Activated T-helper 1 cell treated with anti-CD3 and anti-CD28 coated beads, Interleukin-12 subunit alpha, Interleukin-12 subunit beta, Interleukin-2, Interleukin-4 antibody, amounts not matched to agents 30 ng/mL and 10 ng/mL and 1 ng/mL, durations not matched to agents 14 hours and 24 hours and 36 hours (primary cell): ENCODE results near the gene ARHGEF28. TPM values are rescaled to one million over a fixed set of nuclear protein-coding genes. Genes with fewer than 3 reads are reported as not detected.

Experiments used
- DNase-seq: peaks from one replicate; pipeline ENCODE4 v3.0.0; 2021; ENCODE audit warnings: low spot score
- H3K27ac Mint-ChIP-seq: one replicate; pipeline ENCODE4 v1.8.0; 2021; ENCODE audit warnings: mild to moderate bottlenecking, mixed read lengths
- H3K27me3 Mint-ChIP-seq: one replicate; pipeline ENCODE4 v1.8.0; 2022; ENCODE audit warnings: mild to moderate bottlenecking, moderate library complexity, mixed read lengths; ENCODE audit not compliant: insufficient read depth
- H3K36me3 Mint-ChIP-seq: one replicate; pipeline ENCODE4 v1.8.0; 2021; ENCODE audit warnings: low read depth, mixed read lengths
- H3K4me1 Mint-ChIP-seq: one replicate; pipeline ENCODE4 v1.8.0; 2021; ENCODE audit warnings: low read depth, mixed read lengths
- H3K4me3 Mint-ChIP-seq: one replicate; pipeline ENCODE4 v1.8.0; 2021; ENCODE audit warnings: mild to moderate bottlenecking, moderate library complexity, mixed read lengths
- H3K9me3 Mint-ChIP-seq: one replicate; pipeline ENCODE4 v1.8.0; 2021; ENCODE audit warnings: mixed read lengths
- intact Hi-C: fragments of 100-400 bp; cut with micrococcal nuclease; formaldehyde crosslinking; loops from one replicate; pipeline ENCODE4 v1.15.1; 2024
- total RNA-seq: library from RNA; stranded (reverse); gene quantifications from 2 replicates; pipeline ENCODE4 v1.2.3, GENCODE V29; 2022

Gene ARHGEF28
- total RNA-seq, 1 donor from 2014 or later, result 0.03 TPM

DNA sequence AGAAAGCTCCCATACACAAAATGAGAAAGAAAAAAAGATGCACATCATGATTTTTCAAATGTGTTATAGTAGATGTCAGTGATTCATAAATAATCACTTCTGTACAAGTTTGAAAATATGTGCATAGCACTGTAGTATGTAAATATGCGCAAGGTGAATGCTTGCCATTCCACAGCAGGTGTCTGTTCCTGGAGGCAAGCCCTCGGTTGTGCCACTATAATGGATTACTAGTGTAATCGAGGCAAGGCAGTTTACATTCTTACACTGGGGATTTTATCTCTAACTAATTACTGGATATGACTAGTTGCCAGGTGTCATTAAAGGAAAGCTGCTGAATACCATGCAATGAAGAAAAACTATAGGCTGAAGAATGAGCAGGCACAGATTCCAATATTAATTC is 93.6 kb downstream of the ARHGEF28 start:
- no peaks in the 10 kb centered on the region for H3K4me1 Mint-ChIP-seq
- H3K27me3 Mint-ChIP-seq, result peaks cover 16% of the 10 kb centered on the region
- H3K9me3 Mint-ChIP-seq, result no peaks in the 10 kb centered on the region
- intact Hi-C loops, result no loop called here
- no peaks in the 10 kb centered on the region for H3K36me3 Mint-ChIP-seq
- H3K4me3 Mint-ChIP-seq, result no peak overlapping the region
- no peak for DNase-seq
- H3K27ac Mint-ChIP-seq, result no peak overlapping the region

DNA sequence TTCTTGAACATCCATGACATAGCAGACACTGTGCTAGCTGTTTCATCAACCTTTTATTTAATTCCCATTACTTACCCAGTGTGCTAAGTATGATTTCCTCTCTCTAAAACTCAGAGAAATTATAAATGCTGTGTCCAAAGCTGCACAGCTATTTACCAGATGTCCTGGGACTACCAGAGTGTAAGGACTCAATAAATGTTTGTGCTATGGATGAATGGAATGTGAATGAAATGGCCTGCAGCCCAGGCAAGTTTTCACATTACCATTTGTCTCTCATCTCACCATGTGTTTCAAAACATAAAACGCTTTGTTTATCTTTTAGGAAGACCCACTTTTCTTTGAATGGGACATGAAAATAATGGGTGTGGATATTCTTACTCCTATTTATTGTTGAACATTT is 96.2 kb downstream of the ARHGEF28 start:
- H3K4me3 Mint-ChIP-seq, result no peak overlapping the region

DNA sequence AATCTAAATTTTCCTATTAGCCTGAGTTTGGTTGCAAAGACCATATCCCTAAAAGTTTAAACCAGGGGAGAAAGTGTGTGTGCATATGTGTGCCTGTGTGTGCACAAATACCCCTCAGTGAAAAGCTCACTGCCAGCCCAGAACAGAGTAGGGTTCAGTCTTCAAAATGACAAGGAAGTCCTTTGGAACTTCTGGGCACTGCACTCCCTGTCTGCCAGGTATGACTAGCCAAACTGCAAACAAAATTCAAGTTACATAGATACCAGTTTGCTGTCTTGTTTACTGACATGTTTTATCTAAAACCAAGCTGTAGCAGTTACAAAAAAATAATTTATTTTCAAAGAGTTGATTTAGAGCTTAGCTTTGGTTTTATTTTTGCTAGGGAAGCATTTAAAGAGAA is 100.1 kb downstream of the ARHGEF28 start:
- Mint-ChIP-seq H3K27ac (no peak overlapping the region), H3K36me3 (no peaks in the 10 kb centered on the region), H3K27me3 (peaks cover 12% of the 10 kb centered on the region), H3K9me3 (no peaks in the 10 kb centered on the region), H3K4me1 (no peaks in the 10 kb centered on the region), H3K4me3 (no peak overlapping the region)
- DNase-seq, result no peak
- intact Hi-C loops, result no loop called here

More for the DNA sequence above, 96.2 kb downstream of the ARHGEF28 start:
- no peaks in the 10 kb centered on the region for H3K9me3 Mint-ChIP-seq
- H3K4me1 Mint-ChIP-seq, result no peaks in the 10 kb centered on the region
- H3K27me3 Mint-ChIP-seq, result peaks cover 13% of the 10 kb centered on the region
- no peak overlapping the region for H3K27ac Mint-ChIP-seq
- DNase-seq, result no peak
- intact Hi-C loops, result no loop called here
- H3K36me3 Mint-ChIP-seq, result no peaks in the 10 kb centered on the region

DNA sequence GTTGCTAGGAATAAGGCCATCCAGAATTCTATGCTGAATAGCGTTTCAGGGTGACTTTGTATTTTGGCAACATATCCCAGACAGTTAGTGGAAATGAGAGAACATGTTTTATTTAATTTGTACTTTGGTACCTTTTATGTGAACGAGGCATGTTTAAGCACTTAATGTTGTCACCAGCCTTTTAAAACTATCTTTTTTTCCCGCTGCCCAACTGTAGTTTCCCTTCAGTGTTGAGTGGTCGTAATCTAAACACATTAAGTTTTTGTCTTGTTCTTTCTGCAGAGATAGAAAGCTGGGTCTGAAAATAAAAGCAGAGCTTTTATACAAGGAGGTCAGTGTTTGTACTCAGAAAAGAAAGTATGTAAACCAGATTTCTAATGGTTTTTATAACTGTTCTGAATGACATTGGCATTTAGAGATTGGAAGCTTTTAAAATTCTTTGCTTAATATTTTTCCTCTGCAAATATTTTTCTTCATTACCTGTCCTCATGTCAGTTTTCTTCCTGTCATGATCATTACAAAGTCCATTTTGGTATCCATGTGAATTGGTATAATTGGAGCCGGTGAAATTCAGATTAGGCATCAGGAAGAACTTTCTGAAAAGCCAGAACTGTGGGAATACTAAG is 100.7 kb downstream of the ARHGEF28 start:
- intact Hi-C loops, result no loop called here
- Mint-ChIP-seq H3K27me3 (peaks cover 16% of the 10 kb centered on the region), H3K36me3 (no peaks in the 10 kb centered on the region), H3K4me3 (no peak overlapping the region), H3K4me1 (no peaks in the 10 kb centered on the region), H3K27ac (no peak overlapping the region), H3K9me3 (no peaks in the 10 kb centered on the region)
- no peak for DNase-seq

DNA sequence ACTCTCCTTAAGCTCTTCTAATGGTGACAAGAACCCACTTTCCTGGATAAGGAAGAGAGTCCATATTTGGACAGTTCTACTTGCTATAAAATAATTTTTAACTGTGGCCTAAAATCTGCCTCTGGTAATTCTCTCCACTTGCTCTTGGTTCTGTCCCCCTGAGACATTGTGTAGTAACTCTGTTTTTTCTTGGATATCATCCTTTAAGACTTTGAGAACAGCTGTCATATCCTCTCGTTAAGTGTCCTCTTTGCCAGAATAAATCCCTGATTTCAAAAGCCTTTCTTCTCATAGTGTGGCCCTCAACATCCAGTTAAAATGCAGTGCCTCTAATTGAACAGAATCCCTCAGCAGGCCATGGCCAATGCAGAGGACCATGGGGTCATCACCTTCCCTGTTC is 101.5 kb downstream of the ARHGEF28 start:
- Mint-ChIP-seq H3K27ac (no peak overlapping the region), H3K4me3 (no peak overlapping the region), H3K36me3 (no peaks in the 10 kb centered on the region), H3K9me3 (no peaks in the 10 kb centered on the region), H3K4me1 (no peaks in the 10 kb centered on the region), H3K27me3 (peaks cover 12% of the 10 kb centered on the region)
- no peak for DNase-seq
- intact Hi-C loops, result no loop called here

DNA sequence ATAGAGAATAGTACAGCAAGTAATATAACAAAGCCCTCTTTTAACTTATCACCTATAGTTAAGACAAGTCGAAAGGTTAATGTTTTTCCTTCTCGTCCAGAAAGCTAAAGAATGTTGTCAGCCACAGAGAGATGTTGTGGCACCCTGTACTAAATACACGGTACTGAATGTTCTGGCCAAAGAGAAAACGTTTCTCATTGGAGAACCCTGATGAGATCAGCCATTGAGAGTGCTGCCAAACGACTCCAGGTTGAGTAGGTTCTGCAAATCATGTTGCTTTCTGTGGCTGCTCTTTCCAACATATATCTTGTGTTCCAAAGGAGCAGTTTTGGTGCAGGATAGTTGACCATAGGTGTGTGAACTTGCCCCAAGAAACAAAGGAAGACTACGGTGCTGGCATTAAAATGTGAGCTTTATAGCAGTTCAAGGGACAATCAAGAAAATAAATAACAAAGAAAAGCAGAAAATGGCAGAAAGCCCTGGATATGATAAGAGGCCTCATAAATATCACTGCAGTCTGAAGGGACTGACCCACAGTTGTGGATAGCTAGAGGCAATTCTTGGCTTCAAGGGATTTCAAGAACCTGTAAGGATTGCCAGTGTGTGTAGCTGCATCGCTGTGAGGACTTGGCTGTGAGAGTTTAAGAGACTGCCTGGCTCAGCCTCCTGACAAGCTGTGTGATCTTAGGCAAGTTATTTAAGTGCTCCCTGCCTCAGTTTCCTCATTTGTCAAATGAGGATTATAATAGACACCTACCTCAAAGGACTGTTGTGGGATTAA is 102.7 kb downstream of the ARHGEF28 start:
- Mint-ChIP-seq H3K36me3 (no peaks in the 10 kb centered on the region), H3K27ac (no peak overlapping the region), H3K27me3 (peaks cover 11% of the 10 kb centered on the region), H3K9me3 (no peaks in the 10 kb centered on the region), H3K4me3 (no peak overlapping the region), H3K4me1 (no peaks in the 10 kb centered on the region)
- intact Hi-C loops, result no loop called here
- DNase-seq, result no peak

DNA sequence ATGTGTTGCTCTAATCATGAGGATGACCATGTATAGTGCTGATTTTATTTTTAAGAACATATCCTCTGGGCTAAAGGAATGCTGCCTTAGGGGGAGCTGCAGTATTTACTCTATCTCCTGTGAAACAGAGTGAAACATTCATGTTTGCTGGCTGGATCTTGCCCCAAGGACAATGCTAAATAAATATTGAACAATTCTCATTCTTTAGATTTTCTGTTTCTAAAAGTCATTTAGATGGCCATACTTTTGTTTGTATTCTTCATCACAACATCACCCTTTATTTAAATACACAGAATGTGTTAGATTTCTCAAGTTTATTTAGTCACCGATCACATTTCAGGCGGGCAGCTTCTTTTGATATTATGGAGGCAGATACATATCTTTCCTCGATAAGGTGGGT is 103.3 kb downstream of the ARHGEF28 start:
- DNase-seq, result no peak
- Mint-ChIP-seq H3K36me3 (no peaks in the 10 kb centered on the region), H3K9me3 (no peaks in the 10 kb centered on the region), H3K4me1 (no peaks in the 10 kb centered on the region), H3K27me3 (peaks cover 9% of the 10 kb centered on the region), H3K27ac (no peak overlapping the region), H3K4me3 (no peak overlapping the region)
- intact Hi-C loops, result no loop called here

DNA sequence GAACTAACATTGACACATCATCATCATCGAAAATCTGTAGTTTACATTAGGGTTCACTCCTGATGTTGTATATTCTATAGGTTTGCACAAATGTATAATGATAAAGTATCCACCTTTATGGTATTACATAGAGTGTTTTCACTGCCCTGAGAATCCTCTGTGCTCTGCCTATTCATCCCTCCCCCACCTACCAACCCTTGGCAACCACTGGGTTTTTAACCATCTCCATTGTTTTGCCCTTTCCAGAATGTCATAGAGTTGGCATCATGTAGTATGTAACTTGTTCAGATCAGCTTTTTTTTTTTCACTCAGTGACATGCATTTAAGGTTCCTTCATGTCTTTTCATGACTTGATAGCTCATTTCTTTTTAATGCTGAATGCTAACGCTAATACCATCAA is 106.0 kb downstream of the ARHGEF28 start:
- H3K4me3 Mint-ChIP-seq, result no peak overlapping the region
- no peak overlapping the region for H3K27ac Mint-ChIP-seq
- H3K36me3 Mint-ChIP-seq, result no peaks in the 10 kb centered on the region
- intact Hi-C loops, result no loop called here
- DNase-seq, result no peak
- H3K4me1 Mint-ChIP-seq, result no peaks in the 10 kb centered on the region
- no peaks in the 10 kb centered on the region for H3K9me3 Mint-ChIP-seq
- H3K27me3 Mint-ChIP-seq, result peaks cover 11% of the 10 kb centered on the region

DNA sequence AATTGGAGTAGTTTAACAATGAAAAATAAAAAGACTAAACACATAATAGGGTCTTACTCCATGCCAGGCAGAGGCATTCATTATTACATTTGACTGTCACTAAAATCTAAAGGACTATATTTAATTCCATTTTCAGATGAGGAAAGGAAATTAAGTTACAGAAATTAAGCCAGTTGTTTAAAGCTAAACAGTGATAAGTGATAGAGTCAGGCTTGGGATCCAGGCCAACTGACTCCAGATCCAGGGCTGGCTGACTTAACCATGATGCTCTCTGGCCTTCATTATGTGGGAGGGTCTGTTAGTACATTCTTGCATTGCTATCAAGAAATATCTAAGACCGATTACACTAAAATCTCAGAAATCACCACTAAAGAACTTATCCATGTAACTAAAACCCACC is 107.2 kb downstream of the ARHGEF28 start:
- Mint-ChIP-seq H3K9me3 (no peaks in the 10 kb centered on the region), H3K27ac (no peak overlapping the region)

DNA sequence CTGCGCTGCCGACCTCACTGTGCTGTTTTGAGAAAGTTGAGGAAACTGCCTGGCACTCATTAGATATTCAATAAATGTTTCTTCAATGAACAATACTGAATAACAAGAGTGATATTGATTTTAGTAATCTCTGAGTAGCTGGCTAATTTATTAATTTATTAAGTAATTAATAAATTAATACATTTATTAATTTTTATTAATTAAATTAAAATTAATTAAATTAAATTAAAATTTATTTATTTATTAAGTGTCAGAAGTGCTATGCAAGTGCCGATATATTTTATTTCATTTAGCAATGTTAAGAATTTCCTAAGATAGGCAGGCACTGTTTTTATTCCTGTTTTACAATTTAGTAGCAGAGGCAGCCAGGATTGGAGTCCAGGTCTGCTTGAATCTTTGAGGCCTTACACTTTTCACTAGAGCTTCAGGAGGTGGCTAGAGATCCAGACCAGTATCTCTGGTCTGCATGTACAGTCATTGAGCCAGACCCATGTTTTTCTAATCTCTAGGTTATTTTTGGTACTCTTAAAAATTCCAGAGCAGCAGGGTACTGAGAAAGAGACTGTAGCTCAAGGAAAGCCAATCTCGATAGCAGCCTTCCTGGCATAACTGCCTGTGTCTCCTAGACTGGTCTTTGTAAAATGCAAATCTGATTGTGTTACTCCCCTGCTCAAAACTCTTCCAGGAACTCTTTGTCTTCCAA is 109.2 kb downstream of the ARHGEF28 start:
- Mint-ChIP-seq H3K4me1 (no peaks in the 10 kb centered on the region), H3K27ac (no peak overlapping the region), H3K36me3 (no peaks in the 10 kb centered on the region), H3K27me3 (peaks cover 13% of the 10 kb centered on the region), H3K9me3 (no peaks in the 10 kb centered on the region), H3K4me3 (no peak overlapping the region)
- no peak for DNase-seq
- intact Hi-C loops, result no loop called here

More for the DNA sequence above, 107.2 kb downstream of the ARHGEF28 start:
- DNase-seq, result no peak
- no peaks in the 10 kb centered on the region for H3K4me1 Mint-ChIP-seq
- H3K27me3 Mint-ChIP-seq, result peaks cover 13% of the 10 kb centered on the region
- H3K36me3 Mint-ChIP-seq, result no peaks in the 10 kb centered on the region
- no peak overlapping the region for H3K4me3 Mint-ChIP-seq
- intact Hi-C loops, result no loop called here

DNA sequence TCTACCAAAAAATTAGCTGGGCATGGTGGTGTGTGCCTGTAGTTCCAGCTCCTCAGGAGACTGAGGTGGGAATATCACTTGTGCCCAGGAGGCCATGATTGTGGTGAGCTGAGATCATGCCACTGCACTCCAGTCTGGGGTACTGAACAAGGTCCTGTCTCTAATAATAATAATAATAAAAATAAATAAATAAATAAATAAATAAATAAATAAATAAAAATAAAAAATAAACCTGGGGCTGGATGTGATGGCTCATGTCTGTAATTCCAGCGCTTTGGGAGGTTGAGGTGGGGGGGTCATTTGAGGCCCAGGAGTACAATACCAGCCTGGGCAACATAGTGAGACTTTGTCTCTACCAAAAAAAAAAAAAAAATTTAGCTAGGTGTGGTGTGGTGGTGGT is 113.7 kb downstream of the ARHGEF28 start:
- H3K4me3 Mint-ChIP-seq, result no peak overlapping the region
- H3K27ac Mint-ChIP-seq, result no peak overlapping the region
- no peaks in the 10 kb centered on the region for H3K9me3 Mint-ChIP-seq
- intact Hi-C loops, result no loop called here
- no peak for DNase-seq
- H3K36me3 Mint-ChIP-seq, result no peaks in the 10 kb centered on the region
- peaks cover 7% of the 10 kb centered on the region for H3K27me3 Mint-ChIP-seq
- H3K4me1 Mint-ChIP-seq, result no peaks in the 10 kb centered on the region

DNA sequence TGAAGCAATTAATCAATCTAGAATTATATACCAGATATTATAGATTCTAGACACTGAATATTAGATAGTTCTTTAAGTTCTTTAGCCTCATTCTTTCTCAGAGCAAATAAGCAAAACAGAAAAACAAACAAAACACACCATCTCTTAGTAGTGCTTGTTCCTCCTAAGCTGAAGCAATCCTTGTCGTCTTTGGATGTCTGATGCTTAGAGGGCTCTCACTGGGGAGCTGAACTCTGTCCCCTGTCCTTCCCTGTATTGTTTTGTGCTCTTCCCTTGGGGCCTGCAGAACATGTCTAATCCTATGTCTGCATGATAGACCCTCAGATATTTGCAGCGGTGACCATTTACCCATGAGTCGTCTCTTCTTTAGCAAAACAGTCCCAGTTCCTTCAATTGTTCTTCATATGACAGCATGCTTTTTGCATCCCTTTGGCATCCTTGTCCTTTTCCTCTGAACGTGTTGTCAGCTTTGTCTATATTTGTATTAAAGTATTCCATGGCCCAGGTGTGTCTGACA is 114.3 kb downstream of the ARHGEF28 start:
- Mint-ChIP-seq H3K27me3 (peaks cover 6% of the 10 kb centered on the region), H3K36me3 (no peaks in the 10 kb centered on the region), H3K27ac (no peak overlapping the region), H3K4me1 (no peaks in the 10 kb centered on the region), H3K9me3 (no peaks in the 10 kb centered on the region), H3K4me3 (no peak overlapping the region)
- no peak for DNase-seq
- intact Hi-C loops, result no loop called here

DNA sequence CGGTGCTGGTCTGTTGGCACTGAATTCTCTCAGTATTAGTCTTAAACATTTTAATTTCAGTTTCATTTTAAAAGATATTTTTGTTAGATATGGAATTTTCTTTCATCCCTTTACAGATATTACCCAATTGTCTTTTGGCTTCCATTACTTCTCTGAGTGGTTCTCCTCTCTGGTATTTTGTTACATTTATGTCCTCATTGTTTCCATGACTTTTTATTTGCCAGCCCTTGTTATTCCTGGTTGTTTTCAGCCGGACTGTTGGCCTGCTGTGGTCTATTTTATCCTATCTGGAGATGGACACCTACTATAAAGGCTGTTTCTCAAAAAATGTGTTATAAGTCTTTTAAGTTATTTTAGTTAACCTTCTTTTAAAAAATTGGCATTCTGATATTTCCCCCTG is 117.2 kb downstream of the ARHGEF28 start:
- DNase-seq, result no peak
- no peaks in the 10 kb centered on the region for H3K4me1 Mint-ChIP-seq
- intact Hi-C loops, result no loop called here
- no peaks in the 10 kb centered on the region for H3K9me3 Mint-ChIP-seq
- H3K36me3 Mint-ChIP-seq, result no peaks in the 10 kb centered on the region
- H3K27ac Mint-ChIP-seq, result no peak overlapping the region
- no peak overlapping the region for H3K4me3 Mint-ChIP-seq
- peaks cover 3% of the 10 kb centered on the region for H3K27me3 Mint-ChIP-seq
